BE2C (cell line): ENCODE measurements around the gene SPNS2.

Experiments
- DNase-seq: peaks from one replicate; pipeline ENCODE4 v3.0.0-alpha.2; 2020
- H3K27me3 ChIP-seq: fragments of 250-450 bp; sonication (Bioruptor Pico); 2 replicates; pipeline ENCODE4 v1.5.1; 2020; ENCODE audit warnings: mild to moderate bottlenecking
- H3K36me3 ChIP-seq: fragments of 250-450 bp; sonication (Bioruptor Pico); 2 replicates; pipeline ENCODE4 v1.5.1; 2020; ENCODE audit warnings: mild to moderate bottlenecking
- H3K4me1 ChIP-seq: fragments of 250-450 bp; sonication (Bioruptor Pico); 2 replicates; pipeline ENCODE4 v1.5.1; 2020
- H3K4me3 ChIP-seq: 2 replicates; pipeline ENCODE4 v1.5.1; 2011; ENCODE audit warnings: low read depth, low read length
- H3K9me3 ChIP-seq: fragments of 250-450 bp; sonication (Bioruptor Pico); 2 replicates; pipeline ENCODE4 v1.5.1; 2020
- TF ChIP-seq, protein P1 (sequence below): IDR thresholded peaks from 2 replicates; pipeline ENCODE4 v1.5.1; 2012; ENCODE audit warnings: mild to moderate bottlenecking, low read depth, low read length

SPNS2 gene

GRCh38 chr17:4551141-4551540 lies 52.5 kb downstream of the SPNS2 start:
- Histone ChIP-seq H3K4me1 (no peaks in the 10 kb centered on the region), H3K27me3 (no peaks in the 10 kb centered on the region), H3K9me3 (no peaks in the 10 kb centered on the region), H3K36me3 (peaks cover 31% of the 10 kb centered on the region), H3K4me3 (no peak overlapping the region)
- DNase-seq = no peak
- TF ChIP-seq, protein P1, sequence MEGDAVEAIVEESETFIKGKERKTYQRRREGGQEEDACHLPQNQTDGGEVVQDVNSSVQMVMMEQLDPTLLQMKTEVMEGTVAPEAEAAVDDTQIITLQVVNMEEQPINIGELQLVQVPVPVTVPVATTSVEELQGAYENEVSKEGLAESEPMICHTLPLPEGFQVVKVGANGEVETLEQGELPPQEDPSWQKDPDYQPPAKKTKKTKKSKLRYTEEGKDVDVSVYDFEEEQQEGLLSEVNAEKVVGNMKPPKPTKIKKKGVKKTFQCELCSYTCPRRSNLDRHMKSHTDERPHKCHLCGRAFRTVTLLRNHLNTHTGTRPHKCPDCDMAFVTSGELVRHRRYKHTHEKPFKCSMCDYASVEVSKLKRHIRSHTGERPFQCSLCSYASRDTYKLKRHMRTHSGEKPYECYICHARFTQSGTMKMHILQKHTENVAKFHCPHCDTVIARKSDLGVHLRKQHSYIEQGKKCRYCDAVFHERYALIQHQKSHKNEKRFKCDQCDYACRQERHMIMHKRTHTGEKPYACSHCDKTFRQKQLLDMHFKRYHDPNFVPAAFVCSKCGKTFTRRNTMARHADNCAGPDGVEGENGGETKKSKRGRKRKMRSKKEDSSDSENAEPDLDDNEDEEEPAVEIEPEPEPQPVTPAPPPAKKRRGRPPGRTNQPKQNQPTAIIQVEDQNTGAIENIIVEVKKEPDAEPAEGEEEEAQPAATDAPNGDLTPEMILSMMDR = no peak

- DNase-seq = no peak
- peaks cover 31% of the 10 kb centered on the region for H3K36me3 ChIP-seq
- no peaks in the 10 kb centered on the region for H3K9me3 ChIP-seq
- H3K4me1 ChIP-seq = no peaks in the 10 kb centered on the region
- no peak overlapping the region for H3K4me3 ChIP-seq
- H3K27me3 ChIP-seq = no peaks in the 10 kb centered on the region
- TF ChIP-seq, protein P1 = no peak
Measured at GRCh38 chr17:4551796-4552525, 53.3 kb downstream of the SPNS2 start.

GRCh38 chr17:4553669-4554068 lies 55.0 kb downstream of the SPNS2 start:
- TF ChIP-seq, protein P1 = no peak
- H3K36me3 ChIP-seq = peaks cover 21% of the 10 kb centered on the region
- no peaks in the 10 kb centered on the region for H3K27me3 ChIP-seq
- no peaks in the 10 kb centered on the region for H3K9me3 ChIP-seq
- no peak for DNase-seq
- no peaks in the 10 kb centered on the region for H3K4me1 ChIP-seq
- peak overlapping the region; percentile 79 for H3K4me3 ChIP-seq

DNA sequence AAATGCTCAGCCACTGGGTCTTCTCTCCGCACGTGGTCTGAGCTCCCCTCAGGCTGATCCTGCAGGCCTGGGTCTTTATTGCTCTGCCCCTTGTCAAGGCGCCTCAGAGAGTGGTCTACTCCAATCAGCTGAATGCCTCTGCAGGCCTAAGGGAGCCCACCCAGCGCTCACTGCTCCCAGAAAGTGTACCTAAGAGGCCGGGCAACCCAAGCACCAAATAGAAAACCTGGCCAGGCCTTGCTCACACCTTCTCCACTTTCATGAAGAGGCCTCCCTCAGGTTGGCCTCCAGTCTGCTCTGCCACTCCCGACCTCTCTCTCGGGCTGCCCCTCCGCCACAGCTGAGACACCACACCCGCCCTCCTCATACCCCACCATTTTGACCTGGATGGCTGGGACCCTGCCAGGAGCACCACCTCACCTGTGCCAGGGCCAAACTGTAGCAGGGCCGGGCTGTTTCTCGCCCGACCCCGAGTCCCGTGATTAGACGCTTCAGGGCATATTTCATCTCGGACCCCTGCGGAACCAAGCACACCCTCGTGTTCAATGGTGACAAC lies 55.8 kb downstream of the SPNS2 start:
- TF ChIP-seq, protein P1 = no peak
- DNase-seq = peak; percentile 2
- no peaks in the 10 kb centered on the region for H3K9me3 ChIP-seq
- peak overlapping the region; percentile 79 for H3K4me3 ChIP-seq
- H3K27me3 ChIP-seq = no peaks in the 10 kb centered on the region
- no peaks in the 10 kb centered on the region for H3K4me1 ChIP-seq
- H3K36me3 ChIP-seq = peaks cover 21% of the 10 kb centered on the region

GRCh38 chr17:4554997-4555799 lies 56.5 kb downstream of the SPNS2 start, which contains the start of gene MYBBP1A:
Gene MYBBP1A, minus strand, starts transcription at chr17:4555384. Its CDS starts 60 bp downstream, at chr17:4555324.
- peak within 1 kb of the TSS; percentile 79 for H3K4me3 ChIP-seq
- TF ChIP-seq, protein P1 = 0 out of 2 replicates have a peak, but pooled peaks have one; percentile 25
- no peaks in the 10 kb centered on the region for H3K4me1 ChIP-seq
- no peaks in the 10 kb centered on the region for H3K27me3 ChIP-seq
- peak; percentile 94 for DNase-seq
- H3K36me3 ChIP-seq = peaks cover 17% of the 10 kb centered on the region
- no peaks in the 10 kb centered on the region for H3K9me3 ChIP-seq
